ENCODE data around the gene ADPGK.
"Not testable (repeated sequence)": the region's sequence is repeated elsewhere in the genome, so short reads cannot be mapped to it uniquely, and the experiment has no call there.

Gene ADPGK

GRCh38 chr15:72820278-72820677, 36.7 kb upstream of the ADPGK start:
- H3K27me3 ChIP-seq (replicated peaks), result no peaks in the 10 kb centered on the region
- no peak overlapping the region for H3K27ac ChIP-seq
- in situ Hi-C loops (cut with HindIII; ENCODE audit: low pct_ligation_motif_present, low sequenced_read_pairs), result no loop called here
- H3K36me3 ChIP-seq (replicated peaks), result no peaks in the 10 kb centered on the region
- H3K4me3 ChIP-seq (ENCODE audit: low read depth, low read length), result no peak overlapping the region
- DNase-seq, result no peak
- TF ChIP-seq, protein P1, sequence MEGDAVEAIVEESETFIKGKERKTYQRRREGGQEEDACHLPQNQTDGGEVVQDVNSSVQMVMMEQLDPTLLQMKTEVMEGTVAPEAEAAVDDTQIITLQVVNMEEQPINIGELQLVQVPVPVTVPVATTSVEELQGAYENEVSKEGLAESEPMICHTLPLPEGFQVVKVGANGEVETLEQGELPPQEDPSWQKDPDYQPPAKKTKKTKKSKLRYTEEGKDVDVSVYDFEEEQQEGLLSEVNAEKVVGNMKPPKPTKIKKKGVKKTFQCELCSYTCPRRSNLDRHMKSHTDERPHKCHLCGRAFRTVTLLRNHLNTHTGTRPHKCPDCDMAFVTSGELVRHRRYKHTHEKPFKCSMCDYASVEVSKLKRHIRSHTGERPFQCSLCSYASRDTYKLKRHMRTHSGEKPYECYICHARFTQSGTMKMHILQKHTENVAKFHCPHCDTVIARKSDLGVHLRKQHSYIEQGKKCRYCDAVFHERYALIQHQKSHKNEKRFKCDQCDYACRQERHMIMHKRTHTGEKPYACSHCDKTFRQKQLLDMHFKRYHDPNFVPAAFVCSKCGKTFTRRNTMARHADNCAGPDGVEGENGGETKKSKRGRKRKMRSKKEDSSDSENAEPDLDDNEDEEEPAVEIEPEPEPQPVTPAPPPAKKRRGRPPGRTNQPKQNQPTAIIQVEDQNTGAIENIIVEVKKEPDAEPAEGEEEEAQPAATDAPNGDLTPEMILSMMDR (IDR thresholded peaks at IDR 0.05; ENCODE audit: low read depth, low read length, missing control alignments), result no peak

DNA sequence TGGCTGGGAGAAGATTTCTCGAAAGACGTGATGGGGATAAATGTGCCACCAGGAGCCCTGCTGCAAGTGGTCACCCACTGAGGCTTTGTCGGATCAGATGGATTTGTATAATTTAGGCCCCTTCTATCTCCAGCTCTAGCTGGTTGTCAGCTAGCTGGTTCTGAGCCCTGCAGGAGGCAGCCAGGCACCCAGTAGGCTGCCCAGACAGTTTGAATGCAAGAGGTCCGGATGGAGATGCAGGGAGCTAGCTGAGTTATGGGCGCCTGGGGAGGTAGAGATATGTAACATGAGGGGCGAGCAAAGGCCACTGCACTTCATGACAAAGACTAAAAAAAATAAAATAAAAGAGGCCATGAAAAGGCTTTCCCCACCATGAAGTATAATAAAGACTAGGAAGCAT, 35.1 kb upstream of the ADPGK start:
- Histone ChIP-seq H3K27me3 (replicated peaks) (peaks cover 2% of the 10 kb centered on the region), H3K27ac (no peak overlapping the region), H3K36me3 (replicated peaks) (no peaks in the 10 kb centered on the region), H3K4me3 (ENCODE audit: low read depth, low read length) (no peak overlapping the region)
- TF ChIP-seq, protein P1 (IDR thresholded peaks at IDR 0.05; ENCODE audit: low read depth, low read length, missing control alignments), result no peak
- no peak for DNase-seq
- in situ Hi-C loops (cut with HindIII; ENCODE audit: low pct_ligation_motif_present, low sequenced_read_pairs), result no loop called here

DNA sequence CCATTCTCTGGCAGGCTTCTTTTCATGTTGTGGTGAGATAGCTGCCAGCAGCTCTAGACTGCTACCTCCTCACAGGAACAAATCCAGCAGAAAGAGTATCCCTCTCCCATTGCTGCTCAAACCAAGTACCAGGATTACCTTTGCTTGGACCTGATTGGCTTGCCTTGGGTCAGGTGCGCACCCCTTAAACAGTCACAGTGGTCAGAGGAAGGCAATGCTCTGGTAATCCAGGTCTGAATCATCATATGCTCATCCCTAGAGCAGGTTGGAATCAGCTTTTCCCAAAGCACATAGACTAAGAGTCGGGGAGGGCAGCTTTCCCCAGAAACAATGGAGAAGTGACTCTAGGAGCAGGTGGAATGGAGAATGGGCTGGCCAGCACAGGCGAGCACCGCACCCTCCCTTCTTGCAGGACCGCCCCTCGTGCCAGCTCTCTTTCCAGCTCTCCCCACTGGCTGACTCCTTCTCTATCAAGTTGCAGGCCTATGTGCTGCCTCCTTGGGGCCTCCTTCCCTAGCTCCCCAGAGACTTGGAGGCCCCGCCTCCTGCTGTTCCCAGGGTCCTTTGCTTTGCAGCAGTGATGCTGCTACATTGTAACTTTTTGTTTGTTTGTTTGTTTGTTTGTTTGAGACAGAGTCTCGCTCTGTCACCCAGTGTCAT, 29.9 kb upstream of the ADPGK start:
- no peak for DNase-seq
- in situ Hi-C loops (cut with HindIII; ENCODE audit: low pct_ligation_motif_present, low sequenced_read_pairs), result no loop called here
- Histone ChIP-seq H3K36me3 (replicated peaks) (no peaks in the 10 kb centered on the region), H3K27ac (no peak overlapping the region), H3K4me3 (ENCODE audit: low read depth, low read length) (no peak overlapping the region), H3K27me3 (replicated peaks) (peaks cover 2% of the 10 kb centered on the region)
- TF ChIP-seq, protein P1 (IDR thresholded peaks at IDR 0.05; ENCODE audit: low read depth, low read length, missing control alignments), result no peak

DNA sequence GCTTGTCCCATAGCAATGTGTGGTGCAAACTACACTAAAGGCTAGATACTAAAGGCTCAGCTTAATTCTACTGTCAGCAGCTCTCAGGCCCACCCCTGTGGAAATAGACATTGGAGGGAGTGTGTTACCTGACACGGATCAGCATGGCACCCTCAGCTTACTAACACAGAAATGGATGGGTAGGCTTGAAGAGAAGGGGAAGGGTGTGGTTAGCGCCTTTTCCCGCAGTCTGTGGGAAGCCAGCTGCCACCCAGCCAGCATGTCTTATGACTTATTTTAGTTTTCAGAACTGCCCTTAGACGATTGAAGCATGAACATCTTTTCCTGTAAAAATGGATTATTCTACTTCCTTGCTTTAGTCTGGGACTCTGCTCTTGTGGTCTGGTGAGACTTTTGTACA, 25.8 kb upstream of the ADPGK start:
- H3K36me3 ChIP-seq (replicated peaks), result no peaks in the 10 kb centered on the region
- no peak overlapping the region for H3K27ac ChIP-seq
- TF ChIP-seq, protein P1 (IDR thresholded peaks at IDR 0.05; ENCODE audit: low read depth, low read length, missing control alignments), result no peak
- DNase-seq, result no peak
- in situ Hi-C loops (cut with HindIII; ENCODE audit: low pct_ligation_motif_present, low sequenced_read_pairs), result no loop called here
- H3K4me3 ChIP-seq (ENCODE audit: low read depth, low read length), result no peak overlapping the region
- H3K27me3 ChIP-seq (replicated peaks), result no peaks in the 10 kb centered on the region

DNA sequence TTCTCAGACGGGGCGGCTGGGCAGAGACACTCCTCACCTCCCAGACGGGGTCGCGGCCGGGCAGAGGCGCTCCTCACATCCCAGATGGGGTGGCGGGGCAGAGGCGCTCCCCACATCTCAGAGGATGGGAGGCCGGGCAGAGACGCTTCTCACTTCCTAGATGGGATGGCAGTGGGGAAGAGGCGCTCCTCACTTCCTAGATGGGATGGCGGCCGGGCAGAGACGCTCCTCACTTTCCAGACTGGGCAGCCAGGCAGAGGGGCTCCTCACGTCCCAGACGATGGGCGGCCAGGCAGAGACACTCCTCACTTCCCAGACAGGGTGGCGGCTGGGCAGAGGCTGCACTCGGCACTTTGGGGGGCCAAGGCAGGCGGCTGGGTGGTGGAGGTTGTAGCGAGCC, 23.8 kb upstream of the ADPGK start:
- H3K4me3 ChIP-seq (ENCODE audit: low read depth, low read length); DNase-seq; in situ Hi-C loops (cut with HindIII; ENCODE audit: low pct_ligation_motif_present, low sequenced_read_pairs); H3K27ac ChIP-seq; H3K36me3 ChIP-seq (replicated peaks); H3K27me3 ChIP-seq (replicated peaks): not testable (repeated sequence)

DNA sequence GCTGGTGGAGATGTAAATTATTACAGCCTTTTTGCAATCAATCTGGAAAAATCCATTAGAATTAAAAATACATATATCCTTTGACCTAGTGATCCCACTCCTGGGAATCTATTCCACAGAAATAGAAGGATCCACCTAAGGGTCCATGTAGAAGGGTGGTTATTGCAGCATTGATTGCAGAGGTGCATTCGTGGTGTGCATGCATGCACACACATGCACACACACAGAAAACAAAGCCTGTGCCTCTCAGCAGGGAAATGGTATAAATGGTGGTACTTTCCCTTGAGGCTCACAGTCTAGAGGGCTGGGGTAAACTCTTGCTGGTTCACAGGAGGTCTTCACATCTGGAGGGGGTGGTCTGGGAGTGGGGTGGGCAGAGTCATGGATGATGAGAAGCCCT, 19.4 kb upstream of the ADPGK start:
- Histone ChIP-seq H3K4me3 (ENCODE audit: low read depth, low read length) (no peak overlapping the region), H3K27me3 (replicated peaks) (no peaks in the 10 kb centered on the region), H3K27ac (no peak overlapping the region), H3K36me3 (replicated peaks) (no peaks in the 10 kb centered on the region)
- in situ Hi-C loops (cut with HindIII; ENCODE audit: low pct_ligation_motif_present, low sequenced_read_pairs), result no loop called here
- no peak for DNase-seq
- TF ChIP-seq, protein P1 (IDR thresholded peaks at IDR 0.05; ENCODE audit: low read depth, low read length, missing control alignments), result no peak

All from brain microvascular endothelial cell (primary cell).